Measurements from ENCODE around the gene GRK1.

GRK1 gene

DNA sequence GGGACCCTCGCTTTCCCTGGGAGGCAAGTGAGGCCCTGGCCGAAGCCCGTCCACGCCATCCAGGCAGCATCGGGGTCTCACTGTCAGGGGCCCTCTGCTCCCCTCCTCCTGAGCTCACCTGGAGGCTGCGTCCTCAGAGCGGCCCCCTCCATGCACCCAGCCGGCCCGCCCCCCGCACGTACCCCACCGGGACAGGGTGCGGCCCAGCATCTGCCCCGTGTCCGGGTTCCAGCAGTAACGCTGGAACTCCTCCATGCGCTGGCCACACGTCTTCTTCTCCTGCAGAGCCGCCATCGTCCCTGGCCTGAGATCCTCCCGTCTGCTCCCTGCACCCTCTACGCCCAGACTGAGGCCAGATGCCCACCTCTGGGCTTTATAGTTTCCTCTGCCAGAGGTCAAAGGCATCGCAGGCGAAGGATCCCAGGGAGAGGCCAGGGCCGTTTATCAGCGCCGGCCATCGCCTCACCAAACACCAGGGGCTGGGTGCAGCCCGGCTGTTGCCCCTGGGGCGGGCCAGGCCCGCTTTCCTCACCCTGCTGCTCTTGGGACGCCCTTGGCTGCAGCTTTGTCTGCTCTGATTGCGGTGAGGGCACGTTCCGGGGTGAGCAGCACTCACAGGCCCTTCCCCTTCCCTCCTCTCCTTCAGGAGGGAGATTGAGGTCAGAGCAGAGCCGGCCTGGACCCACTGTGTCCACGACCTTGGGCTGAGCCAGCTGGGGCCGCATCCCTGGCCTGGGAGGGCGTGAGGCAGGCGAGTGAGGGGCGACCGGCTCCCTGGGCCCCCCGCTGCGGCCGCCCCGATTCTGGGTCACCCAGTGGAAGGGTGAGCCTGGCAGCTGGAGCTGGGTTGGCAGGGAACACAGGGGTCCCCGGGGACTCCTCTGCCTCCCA, 8.9 kb upstream of the GRK1 start, which contains the start of gene ATP4B:
Gene ATP4B, minus strand, starts transcription at position 348 of the 891 bp plus-strand sequence. Its CDS starts 54 bp downstream, at position 294.
- no peak for DNase-seq (ENCODE audit: low spot score)
- in situ Hi-C loops (cut with MboI; ENCODE audit: low pct_unique_long_range_greater_than_20kb, low sequenced_read_pairs, unreplicated experiment), result no loop called here
- TF ChIP-seq, protein P1, sequence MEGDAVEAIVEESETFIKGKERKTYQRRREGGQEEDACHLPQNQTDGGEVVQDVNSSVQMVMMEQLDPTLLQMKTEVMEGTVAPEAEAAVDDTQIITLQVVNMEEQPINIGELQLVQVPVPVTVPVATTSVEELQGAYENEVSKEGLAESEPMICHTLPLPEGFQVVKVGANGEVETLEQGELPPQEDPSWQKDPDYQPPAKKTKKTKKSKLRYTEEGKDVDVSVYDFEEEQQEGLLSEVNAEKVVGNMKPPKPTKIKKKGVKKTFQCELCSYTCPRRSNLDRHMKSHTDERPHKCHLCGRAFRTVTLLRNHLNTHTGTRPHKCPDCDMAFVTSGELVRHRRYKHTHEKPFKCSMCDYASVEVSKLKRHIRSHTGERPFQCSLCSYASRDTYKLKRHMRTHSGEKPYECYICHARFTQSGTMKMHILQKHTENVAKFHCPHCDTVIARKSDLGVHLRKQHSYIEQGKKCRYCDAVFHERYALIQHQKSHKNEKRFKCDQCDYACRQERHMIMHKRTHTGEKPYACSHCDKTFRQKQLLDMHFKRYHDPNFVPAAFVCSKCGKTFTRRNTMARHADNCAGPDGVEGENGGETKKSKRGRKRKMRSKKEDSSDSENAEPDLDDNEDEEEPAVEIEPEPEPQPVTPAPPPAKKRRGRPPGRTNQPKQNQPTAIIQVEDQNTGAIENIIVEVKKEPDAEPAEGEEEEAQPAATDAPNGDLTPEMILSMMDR (IDR thresholded peaks at IDR 0.05; ENCODE audit: extremely low read depth, insufficient read depth, missing control alignments), result no peak

DNA sequence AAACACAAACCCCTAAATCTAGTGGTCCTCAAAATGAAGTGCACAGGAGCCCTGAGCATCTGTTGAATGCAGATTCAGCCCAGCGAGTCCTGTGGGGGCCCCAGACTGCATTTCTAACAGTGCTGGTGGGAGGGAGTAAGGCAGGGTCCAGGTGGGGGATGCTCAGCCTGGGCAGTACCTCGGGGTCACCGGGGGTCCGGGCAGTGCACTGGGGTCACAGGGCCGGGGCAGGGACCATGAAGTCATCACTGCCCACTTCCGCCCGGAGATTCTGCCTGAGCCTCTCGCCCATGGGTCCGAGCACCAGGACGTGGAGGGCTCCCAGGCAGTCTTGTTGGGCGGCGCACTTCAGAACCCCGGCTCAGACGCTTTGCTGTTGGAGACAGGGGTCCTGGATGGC, 8.2 kb upstream of the GRK1 start:
- TF ChIP-seq, protein P1 (IDR thresholded peaks at IDR 0.05; ENCODE audit: extremely low read depth, insufficient read depth, missing control alignments), result no peak
- DNase-seq (ENCODE audit: low spot score), result no peak
- in situ Hi-C loops (cut with MboI; ENCODE audit: low pct_unique_long_range_greater_than_20kb, low sequenced_read_pairs, unreplicated experiment), result no loop called here

DNA sequence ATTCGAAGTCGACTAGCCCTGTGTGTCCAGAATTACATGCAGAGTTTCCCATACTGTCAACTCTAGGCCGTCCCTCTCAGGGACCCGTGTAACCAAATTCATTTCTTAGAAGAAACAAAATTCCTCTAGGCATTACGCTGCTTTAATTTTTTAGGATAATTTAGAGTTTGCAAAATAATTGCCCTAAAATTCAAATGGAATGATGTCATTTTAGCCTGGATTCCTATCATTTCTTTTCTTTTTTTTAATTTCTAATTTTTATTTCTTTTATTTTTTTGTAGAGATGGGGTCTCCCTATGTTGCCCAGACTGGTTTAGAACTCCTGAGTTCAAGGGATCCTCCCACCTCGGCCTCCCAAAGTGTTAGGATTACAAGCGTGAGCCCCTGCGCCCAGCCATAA, 7.7 kb upstream of the GRK1 start:
- TF ChIP-seq, protein P1 (IDR thresholded peaks at IDR 0.05; ENCODE audit: extremely low read depth, insufficient read depth, missing control alignments), result no peak
- in situ Hi-C loops (cut with MboI; ENCODE audit: low pct_unique_long_range_greater_than_20kb, low sequenced_read_pairs, unreplicated experiment), result no loop called here
- no peak for DNase-seq (ENCODE audit: low spot score)

DNA sequence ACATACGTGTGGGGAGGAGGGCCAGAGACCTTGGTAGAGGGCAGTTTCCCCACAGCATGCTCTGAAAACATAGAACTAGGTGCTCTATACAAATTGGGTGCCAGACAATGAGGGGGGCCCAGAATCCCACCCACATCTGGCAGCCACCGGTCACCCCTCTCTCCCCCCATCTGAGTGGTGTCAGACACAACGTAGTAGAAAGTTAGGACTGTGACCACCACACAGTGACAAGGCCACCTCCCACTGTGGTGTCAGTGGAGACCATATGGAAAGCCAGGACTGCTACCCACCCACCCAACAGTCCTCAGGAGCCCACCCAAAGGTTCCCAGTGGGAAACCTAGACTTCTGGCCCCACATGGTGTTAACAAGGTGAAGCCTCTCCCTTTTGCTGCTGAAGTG, 7.0 kb upstream of the GRK1 start:
- in situ Hi-C loops (cut with MboI; ENCODE audit: low pct_unique_long_range_greater_than_20kb, low sequenced_read_pairs, unreplicated experiment), result no loop called here
- no peak for DNase-seq (ENCODE audit: low spot score)
- TF ChIP-seq, protein P1 (IDR thresholded peaks at IDR 0.05; ENCODE audit: extremely low read depth, insufficient read depth, missing control alignments), result no peak

DNA sequence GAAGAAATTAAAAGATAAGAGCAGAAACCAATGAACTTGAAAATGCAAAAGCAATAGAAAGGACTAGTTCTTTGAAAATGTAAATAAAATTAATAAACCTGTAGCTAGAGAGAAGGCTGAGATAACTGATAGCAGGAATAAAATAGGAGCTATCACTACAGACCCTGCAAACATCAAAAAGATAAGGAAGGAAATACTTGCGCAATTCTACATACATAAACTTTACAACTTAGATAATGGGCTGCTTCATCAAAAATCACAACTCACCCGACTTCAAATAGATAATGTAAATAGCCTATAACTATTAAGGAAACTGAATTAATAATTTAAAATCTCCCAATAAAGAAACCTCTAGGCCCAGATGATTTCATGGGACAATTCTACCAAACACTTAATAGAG, 5.5 kb upstream of the GRK1 start:
- in situ Hi-C loops (cut with MboI; ENCODE audit: low pct_unique_long_range_greater_than_20kb, low sequenced_read_pairs, unreplicated experiment), result no loop called here
- DNase-seq (ENCODE audit: low spot score), result no peak
- TF ChIP-seq, protein P1 (IDR thresholded peaks at IDR 0.05; ENCODE audit: extremely low read depth, insufficient read depth, missing control alignments), result no peak

DNA sequence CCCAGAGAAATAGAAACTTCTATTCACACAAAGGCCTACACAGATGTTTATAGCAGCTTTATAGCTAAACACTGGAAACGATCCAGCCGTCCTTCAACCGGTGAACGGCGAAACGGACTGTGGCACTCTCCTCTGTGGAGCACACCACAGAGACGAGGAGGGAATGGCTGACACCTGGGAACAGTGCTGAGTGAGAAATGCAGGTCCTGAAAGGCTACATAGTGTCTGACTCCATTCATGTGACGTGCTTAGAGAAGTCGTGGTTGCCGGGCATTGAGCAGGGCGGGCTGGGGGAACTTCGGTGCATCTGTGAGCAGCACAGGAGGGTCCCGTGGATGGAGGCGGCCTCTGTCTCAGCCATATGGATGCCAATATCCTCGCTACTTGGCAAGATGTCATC, 3.1 kb upstream of the GRK1 start:
- DNase-seq (ENCODE audit: low spot score), result no peak
- in situ Hi-C loops (cut with MboI; ENCODE audit: low pct_unique_long_range_greater_than_20kb, low sequenced_read_pairs, unreplicated experiment), result no loop called here
- TF ChIP-seq, protein P1 (IDR thresholded peaks at IDR 0.05; ENCODE audit: extremely low read depth, insufficient read depth, missing control alignments), result no peak
